ENCODE data around the gene GRAMD2A. TPM values are rescaled to one million over a fixed set of nuclear protein-coding genes. Genes with fewer than 3 reads are reported as not detected.

GRAMD2A gene
- total RNA-seq, 1 donor from 2014 or later = not detected

- no peaks in the 10 kb centered on the region for H3K27me3 Mint-ChIP-seq (ENCODE audit: unreplicated experiment)
- no peak overlapping the region for H3K27ac Mint-ChIP-seq (ENCODE audit: unreplicated experiment)
- no peak for DNase-seq (ENCODE audit: extremely low spot score, unreplicated experiment)
- no peak for TF ChIP-seq CTCF (IDR thresholded peaks at IDR 0.05)
- H3K36me3 Mint-ChIP-seq (ENCODE audit: unreplicated experiment) = peaks cover 5% of the 10 kb centered on the region
- no peaks in the 10 kb centered on the region for H3K9me3 Mint-ChIP-seq (ENCODE audit: unreplicated experiment)
- no peaks in the 10 kb centered on the region for H3K4me1 Mint-ChIP-seq (ENCODE audit: unreplicated experiment)
- H3K4me3 Mint-ChIP-seq (ENCODE audit: unreplicated experiment) = no peak overlapping the region
Measured at GRCh38 chr15:72141171-72142084, 56.2 kb downstream of the GRAMD2A start.

- no peak overlapping the region for H3K27ac Mint-ChIP-seq (ENCODE audit: unreplicated experiment)
- no peaks in the 10 kb centered on the region for H3K27me3 Mint-ChIP-seq (ENCODE audit: unreplicated experiment)
- no peaks in the 10 kb centered on the region for H3K9me3 Mint-ChIP-seq (ENCODE audit: unreplicated experiment)
- peaks cover 5% of the 10 kb centered on the region for H3K36me3 Mint-ChIP-seq (ENCODE audit: unreplicated experiment)
- no peak for DNase-seq (ENCODE audit: extremely low spot score, unreplicated experiment)
- no peak overlapping the region for H3K4me3 Mint-ChIP-seq (ENCODE audit: unreplicated experiment)
- TF ChIP-seq CTCF (IDR thresholded peaks at IDR 0.05) = no peak
- no peaks in the 10 kb centered on the region for H3K4me1 Mint-ChIP-seq (ENCODE audit: unreplicated experiment)
Measured at GRCh38 chr15:72140088-72140487, 57.5 kb downstream of the GRAMD2A start.

- Mint-ChIP-seq H3K27me3 (ENCODE audit: unreplicated experiment) (no peaks in the 10 kb centered on the region), H3K4me3 (ENCODE audit: unreplicated experiment) (no peak overlapping the region), H3K9me3 (ENCODE audit: unreplicated experiment) (no peaks in the 10 kb centered on the region), H3K36me3 (ENCODE audit: unreplicated experiment) (peaks cover 5% of the 10 kb centered on the region), H3K4me1 (ENCODE audit: unreplicated experiment) (no peaks in the 10 kb centered on the region), H3K27ac (ENCODE audit: unreplicated experiment) (no peak overlapping the region)
- DNase-seq (ENCODE audit: extremely low spot score, unreplicated experiment) = no peak
- TF ChIP-seq CTCF (IDR thresholded peaks at IDR 0.05) = no peak
Measured at GRCh38 chr15:72139667-72140066, 57.9 kb downstream of the GRAMD2A start.

- H3K36me3 Mint-ChIP-seq (ENCODE audit: unreplicated experiment) = peaks cover 5% of the 10 kb centered on the region
- TF ChIP-seq CTCF (IDR thresholded peaks at IDR 0.05) = no peak
- H3K27ac Mint-ChIP-seq (ENCODE audit: unreplicated experiment) = no peak overlapping the region
- no peaks in the 10 kb centered on the region for H3K4me1 Mint-ChIP-seq (ENCODE audit: unreplicated experiment)
- DNase-seq (ENCODE audit: extremely low spot score, unreplicated experiment) = no peak
- no peaks in the 10 kb centered on the region for H3K27me3 Mint-ChIP-seq (ENCODE audit: unreplicated experiment)
- H3K4me3 Mint-ChIP-seq (ENCODE audit: unreplicated experiment) = no peak overlapping the region
- no peaks in the 10 kb centered on the region for H3K9me3 Mint-ChIP-seq (ENCODE audit: unreplicated experiment)
Measured at GRCh38 chr15:72136170-72137051, 61.2 kb downstream of the GRAMD2A start.

GRCh38 chr15:72135719-72136118, 61.9 kb downstream of the GRAMD2A start:
- no peak for TF ChIP-seq CTCF (IDR thresholded peaks at IDR 0.05)
- Mint-ChIP-seq H3K36me3 (ENCODE audit: unreplicated experiment) (peaks cover 5% of the 10 kb centered on the region), H3K9me3 (ENCODE audit: unreplicated experiment) (no peaks in the 10 kb centered on the region), H3K27ac (ENCODE audit: unreplicated experiment) (no peak overlapping the region), H3K4me3 (ENCODE audit: unreplicated experiment) (no peak overlapping the region), H3K27me3 (ENCODE audit: unreplicated experiment) (no peaks in the 10 kb centered on the region), H3K4me1 (ENCODE audit: unreplicated experiment) (no peaks in the 10 kb centered on the region)
- no peak for DNase-seq (ENCODE audit: extremely low spot score, unreplicated experiment)

All from osteocyte (in vitro differentiated cells).